Endothelial cell of umbilical vein (primary cell): ENCODE measurements around the gene PROC.

Source experiments
- EZH2 ChIP-seq: IDR thresholded peaks from 2 replicates; pipeline ENCODE4 v1.6.1; 2012; ENCODE audit warnings: borderline replicate concordance, low read depth, mild to moderate bottlenecking, moderate library complexity, low read length, inconsistent platforms; ENCODE audit not compliant: severe bottlenecking
- JUN ChIP-seq: IDR thresholded peaks from 2 replicates; pipeline ENCODE4 v1.6.1; 2011; ENCODE audit warnings: borderline replicate concordance, low read depth; ENCODE audit not compliant: insufficient read length, insufficient read depth
- MYC ChIP-seq: IDR thresholded peaks from one replicate; pipeline ENCODE4 v1.6.1; 2011; ENCODE audit warnings: mild to moderate bottlenecking, low read depth, low read length
- POLR2A ChIP-seq: IDR thresholded peaks from 2 replicates; pipeline ENCODE4 v1.6.1; 2012; ENCODE audit warnings: low read depth, mild to moderate bottlenecking, control low read depth, low read length
- POLR2AphosphoS5 ChIP-seq: IDR thresholded peaks from 2 replicates; pipeline ENCODE4 v1.6.1; 2012; ENCODE audit warnings: low read depth, mild to moderate bottlenecking, control low read depth, low read length, moderate library complexity; ENCODE audit not compliant: insufficient read depth
- TF ChIP-seq, protein P1 (sequence below), 2 donors: IDR thresholded peaks; 1 replicate in 1 of 2; 2 replicates in 1 of 2; pipeline ENCODE4 v1.5.1; 2011; ENCODE audit warnings: low read length in 2 of 2, mild to moderate bottlenecking in 2 of 2, moderate library complexity in 2 of 2, control low read depth in 1 of 2, inconsistent platforms in 1 of 2, low read depth in 1 of 2; ENCODE audit not compliant: insufficient read depth in 1 of 2; ENCODE audit errors: extremely low read depth in 1 of 2
- TF ChIP-seq, protein P2 (sequence below): IDR thresholded peaks from 2 replicates; pipeline ENCODE4 v1.6.1; 2011; ENCODE audit not compliant: insufficient read depth, insufficient read length

DNA sequence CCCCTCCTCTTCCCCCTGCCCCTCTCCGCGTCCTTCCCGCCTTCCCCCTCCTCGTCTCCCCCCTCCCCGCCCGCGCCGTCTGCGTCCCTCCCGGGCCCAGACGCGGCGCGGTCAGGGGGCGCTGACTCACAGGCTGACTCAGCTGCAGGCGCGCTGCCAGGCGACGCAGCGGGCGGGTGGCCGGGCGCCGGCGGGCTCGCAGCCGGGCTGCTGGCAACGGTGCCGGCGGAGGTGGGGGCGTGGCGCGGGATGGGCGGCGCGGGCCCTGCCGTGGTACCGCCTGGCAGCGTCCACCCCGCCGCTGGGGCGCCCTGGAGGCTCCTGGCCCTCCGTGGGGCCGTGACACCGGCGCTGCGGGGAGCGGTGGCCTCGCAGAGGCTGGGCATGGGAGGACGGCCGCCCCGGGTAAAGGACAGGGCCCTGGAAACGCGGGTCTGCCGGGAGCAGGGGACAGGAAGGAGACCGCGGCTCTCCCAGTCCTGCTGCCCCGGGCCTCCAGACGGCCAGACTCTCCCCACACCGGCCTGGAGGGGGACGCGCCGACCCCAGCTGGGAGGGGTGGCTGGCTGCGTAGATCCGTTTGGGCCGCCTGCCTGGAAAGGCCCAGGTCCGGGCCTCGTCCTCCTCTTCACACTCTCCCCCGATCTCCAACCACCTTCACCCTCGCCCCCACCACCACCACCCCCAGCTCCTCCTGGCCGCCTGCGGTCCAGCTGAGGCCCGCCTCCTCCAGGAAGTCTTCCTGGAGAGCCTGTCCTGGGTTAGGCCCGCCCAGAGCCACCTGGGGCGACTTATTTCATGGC is 10.0 kb upstream of the PROC start:
- TF ChIP-seq POLR2AphosphoS5, result peak; percentile 97
- TF ChIP-seq, protein P1, sequence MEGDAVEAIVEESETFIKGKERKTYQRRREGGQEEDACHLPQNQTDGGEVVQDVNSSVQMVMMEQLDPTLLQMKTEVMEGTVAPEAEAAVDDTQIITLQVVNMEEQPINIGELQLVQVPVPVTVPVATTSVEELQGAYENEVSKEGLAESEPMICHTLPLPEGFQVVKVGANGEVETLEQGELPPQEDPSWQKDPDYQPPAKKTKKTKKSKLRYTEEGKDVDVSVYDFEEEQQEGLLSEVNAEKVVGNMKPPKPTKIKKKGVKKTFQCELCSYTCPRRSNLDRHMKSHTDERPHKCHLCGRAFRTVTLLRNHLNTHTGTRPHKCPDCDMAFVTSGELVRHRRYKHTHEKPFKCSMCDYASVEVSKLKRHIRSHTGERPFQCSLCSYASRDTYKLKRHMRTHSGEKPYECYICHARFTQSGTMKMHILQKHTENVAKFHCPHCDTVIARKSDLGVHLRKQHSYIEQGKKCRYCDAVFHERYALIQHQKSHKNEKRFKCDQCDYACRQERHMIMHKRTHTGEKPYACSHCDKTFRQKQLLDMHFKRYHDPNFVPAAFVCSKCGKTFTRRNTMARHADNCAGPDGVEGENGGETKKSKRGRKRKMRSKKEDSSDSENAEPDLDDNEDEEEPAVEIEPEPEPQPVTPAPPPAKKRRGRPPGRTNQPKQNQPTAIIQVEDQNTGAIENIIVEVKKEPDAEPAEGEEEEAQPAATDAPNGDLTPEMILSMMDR (IDR thresholded peaks at IDR 0.05; ENCODE audit: extremely low read depth in 1 of 2, insufficient read depth in 1 of 2, low read depth in 1 of 2, low read length in 2 of 2), result no peak
- TF ChIP-seq, protein P2, sequence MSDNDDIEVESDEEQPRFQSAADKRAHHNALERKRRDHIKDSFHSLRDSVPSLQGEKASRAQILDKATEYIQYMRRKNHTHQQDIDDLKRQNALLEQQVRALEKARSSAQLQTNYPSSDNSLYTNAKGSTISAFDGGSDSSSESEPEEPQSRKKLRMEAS, result no peak
- TF ChIP-seq POLR2A, result no peak
- no peak for TF ChIP-seq EZH2
- TF ChIP-seq JUN, result peak; percentile 37
- TF ChIP-seq MYC, result no peak
